Activated CD8-positive, alpha-beta memory T cell treated with anti-CD3 and anti-CD28 coated beads, Interleukin-2, amount 50 U/mL, for 1 hour (primary cell): ENCODE results near the gene AASDHPPT.
"Not testable (repeated sequence)": the region's sequence is repeated elsewhere in the genome, so short reads cannot be mapped to it uniquely, and the experiment has no call there.

Experiments used
- DNase-seq: peaks from one replicate; pipeline ENCODE4 v3.0.0-alpha.2; 2020; ENCODE audit errors: extremely low read depth

Gene AASDHPPT

DNA sequence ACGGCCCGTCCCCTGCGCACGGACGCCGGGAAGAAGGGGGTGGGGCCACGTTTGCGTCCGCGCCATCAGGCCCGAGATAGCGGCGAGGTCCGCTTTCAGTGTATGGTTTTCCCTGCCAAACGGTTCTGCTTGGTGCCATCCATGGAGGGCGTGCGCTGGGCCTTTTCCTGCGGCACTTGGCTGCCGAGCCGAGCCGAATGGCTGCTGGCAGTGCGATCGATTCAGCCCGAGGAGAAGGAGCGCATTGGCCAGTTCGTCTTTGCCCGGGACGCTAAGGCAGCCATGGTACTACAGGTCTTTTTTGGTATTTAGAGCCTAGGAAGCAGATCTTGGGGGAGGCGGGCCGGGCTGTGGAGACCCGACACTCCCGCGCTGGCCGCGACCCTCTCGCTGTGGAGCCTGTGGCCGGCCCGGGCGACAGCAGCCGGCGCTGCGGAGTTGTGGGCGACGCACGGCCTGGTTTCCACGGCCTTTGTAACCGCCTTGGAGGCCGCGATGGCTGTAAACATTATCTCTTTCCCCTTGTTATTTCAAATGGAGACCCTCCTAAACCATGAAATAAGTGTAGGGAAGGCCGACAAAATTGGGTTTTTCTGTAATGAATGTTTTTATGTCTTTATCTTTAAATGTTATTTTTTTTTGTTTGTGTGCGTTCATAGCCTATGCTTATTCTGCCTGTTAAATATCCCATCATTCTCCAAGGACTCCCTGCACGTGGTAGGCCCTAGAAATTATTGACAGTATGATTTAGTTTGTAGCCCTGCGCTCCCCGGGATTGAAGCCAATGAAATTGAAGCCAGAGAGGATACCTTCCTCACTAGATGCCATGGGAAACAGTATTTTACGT, at the start of gene AASDHPPT:
AASDHPPT (plus strand) TSS at position 54 of the 847 bp plus-strand sequence; CDS start at position 103, 49 bp downstream.
- no peak for DNase-seq

DNA sequence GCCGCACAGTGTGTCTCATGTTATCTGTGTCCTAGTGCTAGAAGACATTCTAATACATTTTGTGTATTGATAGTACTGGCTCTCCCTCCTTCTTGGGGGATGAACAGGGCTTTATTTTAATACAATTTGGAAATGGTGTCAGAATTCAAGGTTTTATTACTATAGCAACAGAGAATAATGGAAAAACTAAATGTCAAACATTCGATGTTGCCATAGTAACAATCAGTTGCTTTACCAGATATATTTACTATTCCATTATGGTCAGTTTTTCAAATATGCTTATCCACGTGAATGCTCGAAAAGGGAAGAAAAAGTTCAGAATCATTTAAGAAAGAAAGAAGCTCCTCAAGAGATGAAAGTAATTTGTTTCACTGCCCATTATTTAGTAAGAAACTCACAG, 46.9 kb upstream of the AASDHPPT start:
- no peak for DNase-seq

DNA sequence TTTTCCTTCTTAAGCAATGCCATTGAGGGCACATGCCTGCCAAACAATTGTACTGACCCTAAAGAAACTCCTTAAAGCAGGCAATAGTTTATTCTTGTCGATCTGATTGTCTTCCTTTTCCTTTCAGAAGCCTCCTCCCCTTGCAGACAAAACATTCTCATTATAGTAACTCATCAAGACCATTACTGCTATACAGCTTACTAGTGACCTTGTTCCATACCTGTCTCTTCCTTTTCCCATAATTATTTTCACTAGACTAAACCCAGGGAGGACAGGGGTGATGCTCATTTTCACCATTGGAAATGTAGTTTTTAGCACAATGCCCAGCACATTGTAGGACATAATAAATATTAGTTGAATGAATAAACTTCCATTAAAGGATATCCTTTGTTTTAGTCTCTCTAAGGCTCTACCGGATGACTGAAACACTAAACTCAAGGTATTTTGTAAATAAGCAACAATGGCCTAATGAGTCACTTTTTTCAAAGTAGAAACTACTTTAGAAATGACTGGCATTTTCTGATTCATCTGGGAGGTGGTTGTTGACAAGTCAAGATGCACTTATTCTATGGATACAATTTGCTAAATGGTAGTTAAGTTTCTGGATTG, 46.2 kb upstream of the AASDHPPT start:
- DNase-seq = no peak

- no peak for DNase-seq
Observed at GRCh38 chr11:106031936-106032335, 45.5 kb upstream of the AASDHPPT start.

DNA sequence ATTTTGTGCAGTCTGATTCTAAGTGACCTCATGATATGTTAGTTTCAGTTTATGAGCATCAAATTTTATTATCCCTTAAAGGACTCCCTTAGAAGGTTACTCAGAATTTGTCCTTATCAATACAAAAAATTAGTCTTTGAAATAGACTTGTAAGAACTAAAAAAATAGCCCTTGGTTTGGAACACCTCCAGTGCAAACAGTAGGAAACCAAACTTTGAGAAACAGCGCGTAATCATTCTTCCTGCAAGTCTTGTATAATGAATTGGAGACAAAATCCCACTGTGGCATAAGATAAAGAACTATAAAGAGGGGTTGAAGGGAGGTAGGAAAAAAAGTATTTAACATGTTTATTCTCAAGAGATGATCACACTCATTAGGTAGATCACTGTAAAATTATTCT, 44.6 kb upstream of the AASDHPPT start:
- no peak for DNase-seq

DNA sequence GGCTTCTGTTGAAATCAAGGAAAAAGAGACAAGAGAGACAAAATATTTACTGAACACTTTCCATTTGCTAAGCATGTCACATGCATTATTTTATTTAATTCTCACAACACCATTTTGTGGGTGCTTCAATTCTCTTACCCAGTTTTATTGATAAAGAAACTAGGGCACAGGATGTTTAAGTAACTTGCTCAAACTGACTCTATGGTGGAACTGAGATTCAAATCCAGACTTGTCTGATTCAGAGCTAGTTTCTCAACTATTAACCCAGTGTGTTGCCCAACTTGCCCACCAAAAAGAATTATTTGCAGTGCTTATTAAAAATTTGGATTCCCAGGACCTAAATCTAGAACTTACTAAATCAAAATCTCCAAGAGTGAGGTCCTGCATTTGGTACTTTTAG, 33.9 kb upstream of the AASDHPPT start:
- no peak for DNase-seq

- DNase-seq = no peak
Observed at GRCh38 chr11:106047631-106048030, 29.8 kb upstream of the AASDHPPT start.

DNA sequence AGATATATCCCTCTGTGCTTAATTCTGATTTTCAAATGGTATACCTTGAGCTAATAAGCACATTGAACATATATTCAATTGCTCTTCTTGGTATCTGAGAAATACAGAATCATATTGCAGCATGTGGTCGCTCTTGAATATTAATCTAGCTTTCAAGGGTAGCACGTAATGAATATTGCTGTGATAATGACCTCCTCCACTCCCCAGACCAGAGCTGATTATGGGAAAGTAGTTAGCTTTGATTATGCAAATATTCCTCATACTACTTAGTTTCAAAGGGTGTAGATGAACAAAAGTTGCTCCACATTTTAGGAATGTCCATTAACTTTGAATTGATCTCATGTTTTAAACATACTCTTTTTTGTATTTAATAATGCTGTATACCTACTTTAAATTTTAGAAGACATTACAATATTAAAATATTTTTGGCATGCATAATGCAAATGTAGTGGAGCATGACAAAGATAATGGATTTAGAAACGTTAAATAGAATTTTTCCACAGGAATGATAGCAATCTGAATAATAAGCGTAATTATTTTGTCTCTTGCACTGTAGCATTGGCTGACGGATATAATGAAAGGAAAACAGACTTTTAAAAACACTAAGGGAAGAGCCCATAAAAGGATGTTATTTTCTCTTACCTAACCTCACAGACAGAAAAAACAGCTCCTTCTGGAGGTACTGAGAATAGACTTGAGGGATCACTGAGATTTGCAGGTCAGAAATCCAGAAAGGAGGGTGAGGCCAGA, 27.6 kb upstream of the AASDHPPT start:
- no peak for DNase-seq

- no peak for DNase-seq
Observed at GRCh38 chr11:106051103-106051502, 26.4 kb upstream of the AASDHPPT start.

- not testable (repeated sequence) for DNase-seq
Observed at GRCh38 chr11:106058377-106058776, 19.1 kb upstream of the AASDHPPT start.

- DNase-seq = no peak
Observed at GRCh38 chr11:106059617-106060016, 17.8 kb upstream of the AASDHPPT start.

DNA sequence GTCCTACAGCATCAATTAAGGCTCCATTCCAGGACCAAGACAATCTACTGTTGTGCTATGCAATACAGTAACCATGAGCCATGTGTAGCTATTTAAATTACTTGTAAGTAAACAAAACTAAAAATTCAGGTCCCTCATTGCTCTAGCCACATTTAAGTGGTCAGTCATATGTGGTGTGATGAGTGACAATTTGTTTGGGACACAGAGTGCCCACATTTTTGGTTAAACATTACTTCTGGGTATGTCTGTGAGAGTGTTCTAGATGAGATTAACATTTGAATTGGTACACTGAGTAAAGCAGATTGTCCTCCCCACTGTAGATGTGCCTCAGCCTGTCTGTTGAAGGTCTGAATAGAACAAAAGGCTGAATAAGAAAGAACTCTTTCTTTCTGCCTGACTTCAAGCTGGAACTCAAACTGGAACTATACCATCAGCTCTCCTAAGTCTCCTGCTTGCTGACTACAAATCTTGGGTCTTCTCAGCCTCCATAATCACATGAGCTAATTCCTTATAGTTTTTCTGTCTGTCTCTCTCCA, 16.1 kb upstream of the AASDHPPT start:
- DNase-seq = no peak

GRCh38 chr11:106061954-106062949, 15.2 kb upstream of the AASDHPPT start:
- DNase-seq = no peak

GRCh38 chr11:106063009-106063408, 14.5 kb upstream of the AASDHPPT start:
- DNase-seq = no peak

- no peak for DNase-seq
Observed at GRCh38 chr11:106070606-106071005, 6.9 kb upstream of the AASDHPPT start.

- DNase-seq = no peak
Observed at GRCh38 chr11:106072804-106073203, 4.7 kb upstream of the AASDHPPT start.

DNA sequence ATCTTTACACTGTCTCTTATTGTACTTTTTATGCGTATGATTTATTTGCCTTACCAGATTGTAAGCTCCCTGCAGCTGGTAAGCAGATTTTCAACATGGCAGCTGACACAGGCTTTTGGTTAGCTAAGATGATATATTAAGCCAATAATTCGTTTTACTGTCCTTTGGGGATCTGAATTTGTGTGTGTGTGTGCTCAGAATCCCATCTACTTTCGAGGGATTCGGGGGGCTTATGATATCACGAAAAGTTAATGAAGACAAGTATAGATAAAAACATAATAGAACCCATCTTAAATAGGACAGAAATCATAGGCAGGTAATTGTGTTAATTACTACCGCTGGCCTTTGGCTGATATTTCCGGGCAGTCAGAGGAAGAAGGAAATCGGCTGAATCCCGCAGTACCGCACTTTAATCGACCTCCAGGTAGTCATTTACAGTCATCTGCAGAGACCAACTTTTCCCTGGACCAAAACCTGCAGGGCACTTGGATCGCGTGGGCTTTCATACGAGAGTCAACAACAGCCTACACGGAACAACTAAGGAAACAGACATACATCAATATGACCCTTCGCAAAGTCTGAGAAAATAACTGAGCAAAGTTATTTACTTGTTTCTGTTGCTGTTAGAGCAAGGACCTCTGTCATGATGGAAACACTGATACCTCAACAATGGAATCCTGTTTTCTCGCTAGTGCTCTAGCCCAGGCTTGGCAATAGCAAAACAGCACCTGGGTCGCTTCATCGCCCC, 1.1 kb upstream of the AASDHPPT start:
- no peak for DNase-seq

DNA sequence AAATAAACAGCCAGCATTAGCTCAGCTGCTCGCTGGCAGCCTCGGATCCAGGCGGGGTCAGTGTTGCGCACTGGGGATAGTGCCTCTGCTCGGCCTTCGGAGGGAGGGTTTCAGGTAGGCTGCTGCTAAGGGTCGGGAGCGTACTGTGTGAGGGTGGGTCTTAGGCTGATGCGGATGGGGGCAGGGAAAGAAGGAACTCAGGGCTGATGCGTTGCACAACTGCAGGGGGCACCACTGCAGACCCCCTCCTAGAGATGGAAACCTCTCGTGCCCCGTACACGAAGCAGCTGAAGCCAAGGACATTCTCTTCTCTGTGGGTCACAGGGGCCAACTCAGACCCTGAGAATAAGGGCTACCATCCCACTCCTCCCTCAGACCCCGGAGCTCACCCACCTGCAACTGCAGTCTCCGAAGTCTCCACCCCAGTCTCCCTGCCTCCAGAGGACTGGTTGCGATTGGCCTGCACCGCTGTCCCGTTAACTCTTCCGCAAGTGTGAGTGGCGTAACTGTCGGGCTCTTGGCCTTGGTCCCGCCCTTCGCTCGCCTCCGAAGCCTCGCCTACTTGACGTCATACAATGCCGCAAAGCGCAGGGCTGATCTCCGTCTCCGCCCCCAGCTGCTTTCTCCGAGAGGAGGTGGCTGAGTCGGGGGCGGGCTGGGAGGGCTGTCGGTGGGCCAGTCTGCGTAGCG, 398 bp upstream of the AASDHPPT start, which contains the start of gene KBTBD3:
KBTBD3 (minus strand) TSS at position 429 of the 690 bp plus-strand sequence. CDS start 18,250 bp downstream, outside the sequence.
- peak; percentile 98 for DNase-seq

DNA sequence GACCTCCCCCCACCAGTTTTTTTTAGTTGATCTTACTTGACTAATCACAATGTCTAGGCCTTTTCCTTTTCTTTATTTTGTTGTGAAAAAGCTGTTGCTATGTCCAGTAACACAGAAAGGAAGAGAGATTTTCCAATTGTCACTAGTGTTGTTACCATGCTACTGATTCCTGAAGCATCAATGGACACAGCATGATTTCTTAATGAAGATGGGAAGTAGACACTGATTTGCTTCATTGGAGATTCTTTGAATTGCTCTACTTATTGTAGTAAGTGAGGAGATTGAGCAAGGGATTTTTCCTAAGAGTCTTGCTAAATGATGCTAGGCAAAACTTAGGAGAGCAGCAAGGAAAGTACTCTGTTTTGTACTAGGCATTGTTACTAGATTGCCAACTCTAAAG, 4.6 kb downstream of the AASDHPPT start:
- DNase-seq = no peak

GRCh38 chr11:106086135-106086534, 8.7 kb downstream of the AASDHPPT start:
- no peak for DNase-seq
